CD4-positive, CD25-positive, alpha-beta regulatory T cell (primary cell): ENCODE measurements around the gene KCNIP3. TPM values are rescaled to one million over a fixed set of nuclear protein-coding genes. Genes with fewer than 3 reads are reported as not detected.

Source experiments
- ATAC-seq, 2 donors: fragments of 150-1000 bp; cut with Tn5 transposase; one replicate each; pipeline ENCODE4 v1.10.0; 2021; ENCODE audit warnings: low read depth in 2 of 2, moderate number of reproducible peaks in 2 of 2, moderate library complexity in 1 of 2
- DNase-seq, 3 donors: peaks; one replicate each; pipeline versions ENCODE4 v3.0.0 to v3.0.0-alpha.2; 2012 to 2022; ENCODE audit warnings: mixed read lengths in 1 of 3
- H3K27ac ChIP-seq: one replicate; pipeline ENCODE4 v1.7.0; 2013; ENCODE audit warnings: mild to moderate bottlenecking, low read length; ENCODE audit not compliant: insufficient read depth, poor library complexity, severe bottlenecking
- H3K27me3 ChIP-seq: one replicate; pipeline ENCODE4 v1.7.0; 2013; ENCODE audit warnings: low read length; ENCODE audit not compliant: control insufficient read depth, insufficient read depth
- H3K36me3 ChIP-seq: one replicate; pipeline ENCODE4 v1.7.0; 2013; ENCODE audit warnings: mild to moderate bottlenecking, low read length, moderate library complexity; ENCODE audit not compliant: control insufficient read depth, insufficient read depth
- H3K4me1 ChIP-seq: 2 replicates; pipeline ENCODE4 v1.7.0; 2013; ENCODE audit warnings: mild to moderate bottlenecking, low read length; ENCODE audit not compliant: insufficient read depth, control insufficient read depth, poor library complexity, severe bottlenecking
- H3K4me3 ChIP-seq: one replicate; pipeline ENCODE4 v1.7.0; 2013; ENCODE audit warnings: low read depth, mild to moderate bottlenecking, low read length, moderate library complexity
- H3K9me3 ChIP-seq, 2 experiments: 1 replicate in 1 of 2; 2 replicates in 1 of 2; pipeline ENCODE4 v1.7.0; 2013; ENCODE audit warnings: low read length in 2 of 2, mild to moderate bottlenecking in 1 of 2, moderate library complexity in 1 of 2; ENCODE audit not compliant: control insufficient read depth in 2 of 2
- H3K27ac Mint-ChIP-seq, 3 donors: one replicate each; pipeline ENCODE4 v1.8.0; 2020 to 2022; ENCODE audit warnings: mild to moderate bottlenecking in 3 of 3, mixed read lengths in 3 of 3, moderate library complexity in 2 of 3
- H3K27me3 Mint-ChIP-seq: one replicate; pipeline ENCODE4 v1.8.0; 2022; ENCODE audit warnings: mild to moderate bottlenecking, mixed read lengths
- H3K36me3 Mint-ChIP-seq: one replicate; pipeline ENCODE4 v1.8.0; 2020; ENCODE audit warnings: mixed read lengths
- H3K4me1 Mint-ChIP-seq, 4 donors: one replicate each; pipeline ENCODE4 v1.8.0; 2020 to 2022; ENCODE audit warnings: mixed read lengths in 4 of 4, mild to moderate bottlenecking in 1 of 4
- H3K4me3 Mint-ChIP-seq, 4 donors: one replicate each; pipeline ENCODE4 v1.8.0; 2020 to 2022; ENCODE audit warnings: mild to moderate bottlenecking in 4 of 4, mixed read lengths in 4 of 4, moderate library complexity in 3 of 4
- H3K9me3 Mint-ChIP-seq, 7 donors: one replicate each; pipeline ENCODE4 v1.8.0; 2020 to 2022; ENCODE audit warnings: mixed read lengths in 7 of 7, mild to moderate bottlenecking in 3 of 7, moderate library complexity in 2 of 7
- polyA plus RNA-seq, 4 donors: library from polyadenylated mRNA; unstranded; fragments of 300-500 nt; fragmentation: Illumina TruSeq; gene quantifications; one replicate each; pipeline ENCODE4 v1.2.3, GENCODE V29; 2021
- total RNA-seq: library from RNA; stranded (reverse); gene quantifications from one replicate; pipeline ENCODE4 v1.2.3, GENCODE V29; 2022

The KCNIP3 gene
- total and polyA plus RNA-seq, 5 donors from 2014 or later: not detected

GRCh38 chr2:95294579-95295250 lies 2.4 kb upstream of the KCNIP3 start:
- H3K36me3 ChIP-seq: no peaks in the 10 kb centered on the region
- peaks cover 3% of the 10 kb centered on the region in 2 experiments for H3K9me3 ChIP-seq
- no peaks in the 10 kb centered on the region for H3K27me3 ChIP-seq
- H3K4me1 Mint-ChIP-seq: no peaks in the 10 kb centered on the region
- no peaks in the 10 kb centered on the region for H3K36me3 Mint-ChIP-seq
- H3K27ac ChIP-seq: no peak overlapping the region
- H3K4me3 ChIP-seq: no peak overlapping the region
- no peaks in the 10 kb centered on the region for H3K4me1 ChIP-seq
- DNase-seq (no peak), ATAC-seq (no peak)
- H3K9me3 Mint-ChIP-seq: peaks cover 0 to 18% (median 5%) of the 10 kb centered on the region in 7 donors
- no peaks in the 10 kb centered on the region for H3K27me3 Mint-ChIP-seq
- H3K4me3 Mint-ChIP-seq: no peak overlapping the region
- H3K27ac Mint-ChIP-seq: no peak overlapping the region

- Mint-ChIP-seq H3K27ac (no peak overlapping the region), H3K4me3 (no peak overlapping the region), H3K36me3 (no peaks in the 10 kb centered on the region), H3K27me3 (no peaks in the 10 kb centered on the region), H3K9me3 (peaks cover 0 to 14% (median 5%) of the 10 kb centered on the region in 7 donors), H3K4me1 (no peaks in the 10 kb centered on the region)
- H3K27me3 ChIP-seq: no peaks in the 10 kb centered on the region
- ATAC-seq (no peak), DNase-seq (no peak)
- H3K4me3 ChIP-seq: no peak overlapping the region
- no peaks in the 10 kb centered on the region for H3K36me3 ChIP-seq
- no peak overlapping the region for H3K27ac ChIP-seq
- no peaks in the 10 kb centered on the region for H3K4me1 ChIP-seq
- H3K9me3 ChIP-seq: peaks cover 3% of the 10 kb centered on the region in 2 experiments
These were observed 1.8 kb upstream of the KCNIP3 start for GRCh38 chr2:95295376-95295775.

- H3K36me3 Mint-ChIP-seq: no peaks in the 10 kb centered on the region
- H3K27ac Mint-ChIP-seq: no peak overlapping the region
- peaks cover 0 to 11% (median 2%) of the 10 kb centered on the region in 7 donors for H3K9me3 Mint-ChIP-seq
- H3K27me3 Mint-ChIP-seq: no peaks in the 10 kb centered on the region
- no peak for ATAC-seq
- no peaks in the 10 kb centered on the region for H3K36me3 ChIP-seq
- no peak for DNase-seq
- H3K27me3 ChIP-seq: no peaks in the 10 kb centered on the region
- no peak overlapping the region for H3K27ac ChIP-seq
- H3K4me3 ChIP-seq: no peak overlapping the region
- H3K4me1 Mint-ChIP-seq: no peaks in the 10 kb centered on the region
- H3K4me3 Mint-ChIP-seq: no peak overlapping the region
- H3K4me1 ChIP-seq: no peaks in the 10 kb centered on the region
- H3K9me3 ChIP-seq: peaks cover 3% of the 10 kb centered on the region in 2 experiments
These were observed 1.1 kb upstream of the KCNIP3 start for GRCh38 chr2:95296011-95296410.

- Histone ChIP-seq H3K27ac (no peak overlapping the region), H3K27me3 (no peaks in the 10 kb centered on the region), H3K4me3 (no peak overlapping the region), H3K9me3 (no peaks in the 10 kb centered on the region), H3K36me3 (no peaks in the 10 kb centered on the region), H3K4me1 (no peaks in the 10 kb centered on the region)
- H3K36me3 Mint-ChIP-seq: no peaks in the 10 kb centered on the region
- H3K27ac Mint-ChIP-seq: no peak overlapping the region
- no peak for ATAC-seq
- DNase-seq: no peak
- H3K4me1 Mint-ChIP-seq: no peaks in the 10 kb centered on the region
- no peak overlapping the region for H3K4me3 Mint-ChIP-seq
- H3K27me3 Mint-ChIP-seq: no peaks in the 10 kb centered on the region
- H3K9me3 Mint-ChIP-seq: no peaks in the 10 kb centered on the region
These were observed 670 bp downstream of the KCNIP3 start for GRCh38 chr2:95297639-95298395.

- no peaks in the 10 kb centered on the region for H3K36me3 ChIP-seq
- Mint-ChIP-seq H3K27ac (no peak overlapping the region), H3K36me3 (no peaks in the 10 kb centered on the region), H3K4me1 (no peaks in the 10 kb centered on the region), H3K4me3 (no peak overlapping the region), H3K27me3 (no peaks in the 10 kb centered on the region), H3K9me3 (no peaks in the 10 kb centered on the region)
- no peaks in the 10 kb centered on the region for H3K9me3 ChIP-seq
- DNase-seq: no peak
- H3K27me3 ChIP-seq: no peaks in the 10 kb centered on the region
- H3K4me1 ChIP-seq: no peaks in the 10 kb centered on the region
- ATAC-seq: no peak
- no peak overlapping the region for H3K27ac ChIP-seq
- H3K4me3 ChIP-seq: no peak overlapping the region
These were observed 1.5 kb downstream of the KCNIP3 start for GRCh38 chr2:95298486-95299111.

- H3K27ac Mint-ChIP-seq: no peak overlapping the region
These were observed 2.8 kb downstream of the KCNIP3 start for GRCh38 chr2:95299961-95300360.

GRCh38 chr2:95300450-95300849 lies 3.3 kb downstream of the KCNIP3 start:
- no peaks in the 10 kb centered on the region for H3K4me1 Mint-ChIP-seq

More at GRCh38 chr2:95299961-95300360, 2.8 kb downstream of the KCNIP3 start:
- Mint-ChIP-seq H3K4me1 (no peaks in the 10 kb centered on the region), H3K36me3 (no peaks in the 10 kb centered on the region), H3K27me3 (no peaks in the 10 kb centered on the region), H3K9me3 (no peaks in the 10 kb centered on the region), H3K4me3 (no peak overlapping the region)
- H3K27me3 ChIP-seq: no peaks in the 10 kb centered on the region
- no peak overlapping the region for H3K27ac ChIP-seq
- no peaks in the 10 kb centered on the region for H3K36me3 ChIP-seq
- no peak for ATAC-seq
- no peak overlapping the region for H3K4me3 ChIP-seq
- no peaks in the 10 kb centered on the region for H3K4me1 ChIP-seq
- no peaks in the 10 kb centered on the region for H3K9me3 ChIP-seq
- no peak for DNase-seq

More at GRCh38 chr2:95300450-95300849, 3.3 kb downstream of the KCNIP3 start:
- peak in 1 of 3 donors; percentile 5 for DNase-seq
- Histone ChIP-seq H3K4me1 (no peaks in the 10 kb centered on the region), H3K4me3 (no peak overlapping the region), H3K36me3 (no peaks in the 10 kb centered on the region), H3K27me3 (no peaks in the 10 kb centered on the region), H3K9me3 (no peaks in the 10 kb centered on the region), H3K27ac (no peak overlapping the region)
- no peaks in the 10 kb centered on the region for H3K36me3 Mint-ChIP-seq
- H3K4me3 Mint-ChIP-seq: no peak overlapping the region
- H3K9me3 Mint-ChIP-seq: no peaks in the 10 kb centered on the region
- H3K27me3 Mint-ChIP-seq: no peaks in the 10 kb centered on the region
- no peak for ATAC-seq
- no peak overlapping the region for H3K27ac Mint-ChIP-seq
